Fibroblast of mammary gland (primary cell): ENCODE data around the gene SIRT3.

Source experiments
- DNase-seq: peaks from one replicate; pipeline ENCODE4 v3.0.0-alpha.2; 2010; ENCODE audit warnings: low read depth
- H3K4me3 ChIP-seq: 2 replicates; pipeline ENCODE4 v1.5.1; 2011; ENCODE audit warnings: low read depth, mild to moderate bottlenecking, low read length, moderate library complexity; ENCODE audit not compliant: control insufficient read depth
- CTCF ChIP-seq: conservative IDR thresholded peaks from 2 replicates; pipeline ENCODE4 v1.5.1; 2011; ENCODE audit warnings: low read depth, low read length, inconsistent platforms; ENCODE audit not compliant: control insufficient read depth, insufficient read depth

The SIRT3 gene

DNA sequence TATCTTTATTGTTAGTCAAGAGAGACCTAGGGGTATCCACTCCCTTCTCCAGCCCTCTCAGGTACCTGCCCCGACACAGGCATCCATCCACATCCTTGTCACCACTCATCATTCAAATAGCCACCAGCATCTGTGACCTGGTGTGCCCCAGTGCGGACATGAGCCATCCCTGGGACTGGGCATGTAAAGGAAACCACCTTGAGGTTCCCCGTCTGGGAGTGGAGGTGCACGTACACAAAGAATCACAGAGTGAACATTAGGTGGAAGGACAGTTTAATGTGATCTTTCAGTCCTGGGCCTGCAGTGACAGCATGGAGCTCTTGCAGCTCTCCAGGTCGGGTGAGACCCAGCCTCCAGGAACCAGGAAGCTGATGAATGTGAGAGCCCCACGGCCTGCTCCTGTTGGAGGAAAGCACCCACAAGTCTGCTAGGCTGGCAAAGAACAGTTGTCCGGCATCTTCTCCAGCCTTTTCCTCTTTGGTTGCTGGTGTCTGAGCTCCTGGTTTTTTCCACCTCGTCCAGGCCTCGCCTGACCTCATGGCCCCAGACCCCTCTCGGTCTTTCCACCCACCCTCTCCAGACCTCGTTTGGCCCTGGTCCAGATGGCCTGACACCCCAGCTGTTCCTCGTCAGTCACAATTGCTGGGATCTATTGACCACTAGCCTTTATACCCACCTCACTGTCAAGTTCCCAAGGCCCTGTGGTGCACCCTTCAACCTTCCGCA is 17.2 kb upstream of the SIRT3 start:
- no peak overlapping the region for H3K4me3 ChIP-seq
- TF ChIP-seq CTCF = no peak
- DNase-seq = no peak

- TF ChIP-seq CTCF = no peak
- H3K4me3 ChIP-seq = no peak overlapping the region
- DNase-seq = no peak
These were observed 16.5 kb upstream of the SIRT3 start for GRCh38 chr11:252666-253065.

DNA sequence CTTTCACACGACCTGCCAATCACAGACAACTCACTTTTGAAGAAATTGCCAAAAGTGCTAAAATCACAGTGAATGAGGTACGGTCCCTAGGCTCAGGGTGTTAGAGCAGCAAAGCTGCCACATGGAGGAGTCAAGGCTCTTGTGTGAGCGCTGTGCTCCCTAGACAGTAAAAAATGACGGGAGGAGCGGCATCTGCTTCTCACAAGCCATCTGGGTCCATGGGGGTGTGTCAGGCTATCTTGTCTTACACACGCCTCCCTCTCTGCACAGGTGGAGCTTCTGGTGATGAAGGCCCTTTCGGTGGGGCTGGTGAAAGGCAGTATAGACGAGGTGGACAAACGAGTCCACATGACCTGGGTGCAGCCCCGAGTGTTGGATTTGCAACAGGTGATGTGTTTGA is 15.4 kb upstream of the SIRT3 start:
- no peak for DNase-seq
- H3K4me3 ChIP-seq = no peak overlapping the region
- TF ChIP-seq CTCF = no peak

GRCh38 chr11:250740-251299 is 14.7 kb upstream of the SIRT3 start:
- DNase-seq = peak; percentile 59
- H3K4me3 ChIP-seq = no peak overlapping the region
- peak; percentile 69 for TF ChIP-seq CTCF

DNA sequence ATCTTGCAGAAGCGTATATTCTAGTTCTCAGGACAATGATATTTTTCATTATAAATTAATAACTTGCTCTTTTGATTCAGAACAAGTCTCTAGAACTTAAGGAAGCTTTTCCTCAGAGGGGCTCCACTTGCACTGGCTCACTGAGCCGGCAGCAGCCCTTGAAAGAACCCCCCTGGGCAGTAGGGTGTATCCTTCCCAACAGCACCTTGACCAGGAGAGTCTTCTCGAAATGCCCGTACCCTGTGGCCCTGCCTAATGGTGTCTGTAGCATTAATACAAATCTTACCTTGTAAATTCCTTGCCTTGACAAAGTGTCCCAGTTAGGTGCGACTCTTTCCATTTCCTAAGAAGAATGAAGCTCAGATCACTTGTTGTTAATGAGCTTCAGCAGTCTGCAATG is 14.1 kb upstream of the SIRT3 start:
- no peak overlapping the region for H3K4me3 ChIP-seq
- no peak for TF ChIP-seq CTCF
- DNase-seq = no peak

GRCh38 chr11:249062-249461 is 12.9 kb upstream of the SIRT3 start:
- H3K4me3 ChIP-seq = no peak overlapping the region
- TF ChIP-seq CTCF = no peak
- DNase-seq = no peak

GRCh38 chr11:244376-244775 is 8.2 kb upstream of the SIRT3 start:
- TF ChIP-seq CTCF = no peak
- DNase-seq = no peak
- no peak overlapping the region for H3K4me3 ChIP-seq
